ENCODE results near the gene PRDM9. TPM values are rescaled to one million over a fixed set of nuclear protein-coding genes. Genes with fewer than 3 reads are reported as not detected.

The PRDM9 gene
- total and polyA plus RNA-seq, 2 of the 8 experiments (the other 6 are each of a cell fraction or from before 2014, with no cell fraction given), result not detected

DNA sequence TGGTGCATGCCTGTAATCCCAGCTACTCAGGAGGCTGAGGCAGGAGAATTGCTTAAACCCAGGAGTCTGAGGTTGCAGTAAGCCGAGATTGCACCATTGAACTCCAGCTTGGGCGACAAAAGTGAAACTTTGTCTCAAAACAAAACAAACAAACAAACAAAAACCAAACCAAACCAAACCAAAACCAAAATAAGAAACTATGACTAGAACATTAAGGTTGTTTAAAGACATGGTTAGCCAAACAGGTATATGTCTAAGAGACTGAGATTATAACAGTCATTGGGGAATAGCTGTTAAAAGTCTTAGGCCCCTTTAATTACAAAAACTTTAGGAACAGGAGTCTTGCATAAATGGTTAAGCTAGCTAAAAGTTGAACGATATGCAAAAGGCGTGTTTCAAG lies 63.6 kb downstream of the PRDM9 start:
- no peaks in the 10 kb centered on the region for H3K36me3 ChIP-seq (ENCODE audit: control insufficient read depth in 2 of 4, insufficient read depth in 4 of 4, low read length in 3 of 4)
- H3K23ac ChIP-seq (ENCODE audit: insufficient read length), result no peak overlapping the region
- H2BK15ac ChIP-seq (ENCODE audit: low read length), result no peak overlapping the region
- FAIRE-seq, result no peak
- no peaks in the 10 kb centered on the region for H3K27me3 ChIP-seq (replicated peaks in 1 of 4; ENCODE audit: control insufficient read depth in 3 of 4, extremely low read depth in 1 of 4, insufficient read depth in 3 of 4, low read length in 3 of 4)
- no peak overlapping the region for H4K5ac ChIP-seq (ENCODE audit: insufficient read length, low read depth, low read length)
- CTCF ChIA-PET (ENCODE audit: partially characterized antibody), result interaction anchor here (1.0 kb wide), 1 partner anchor 104 kb away, joined by 3 read pairs; no protein-coding TSS in a partner anchor
- H3K4me1 ChIP-seq (replicated peaks in 1 of 4; ENCODE audit: control insufficient read depth in 3 of 4, insufficient read depth in 4 of 4, low read length in 3 of 4), result no peaks in the 10 kb centered on the region
- no peaks in the 10 kb centered on the region for H3K79me1 ChIP-seq (ENCODE audit: low read depth, low read length)
- H2BK120ac ChIP-seq (replicated peaks; ENCODE audit: low read depth, low read length), result no peak overlapping the region
- H3K23me2 ChIP-seq (ENCODE audit: low read depth, low read length), result no peaks in the 10 kb centered on the region; the same call in 1 of the 2 replicates
- H3K27ac ChIP-seq (ENCODE audit: low read depth, low read length), result no peak overlapping the region
- H4K20me1 ChIP-seq (replicated peaks in 1 of 2; ENCODE audit: control insufficient read depth in 1 of 2, insufficient read depth in 2 of 2, low read length in 2 of 2), result no peaks in the 10 kb centered on the region
- H3K56ac ChIP-seq (replicated peaks; ENCODE audit: insufficient read length, low read depth, low read length), result no peak overlapping the region
- H3K9me3 ChIP-seq (ENCODE audit: insufficient read depth in 2 of 2, low read depth in 1 of 2, low read length in 1 of 2), result no peaks in the 10 kb centered on the region
- no peak overlapping the region for H2BK12ac ChIP-seq (ENCODE audit: low read depth, low read length)
- 74% methylated on average over 4 of the region's 4 CpGs; no CpG with 5 or more reads in 1 of the 2 experiments for WGBS, 2 experiments (ENCODE audit: extremely low coverage in 1 of 2, insufficient coverage in 1 of 2, insufficient read length in 1 of 2, insufficient replicate concordance in 2 of 2, low coverage in 1 of 2, low lambda C conversion rate in 2 of 2, missing lambda C conversion rate in 1 of 2)
- DNase-seq (ENCODE audit: low read depth in 1 of 2, low spot score in 2 of 2), result no peak
- H2BK20ac ChIP-seq (ENCODE audit: low read length), result no peak overlapping the region
- no peak overlapping the region for H3K14ac ChIP-seq (ENCODE audit: insufficient read length)
- no peak overlapping the region for H3K4ac ChIP-seq (replicated peaks; ENCODE audit: insufficient read length, low read depth, low read length)
- no peaks in the 10 kb centered on the region for H3K79me2 ChIP-seq (ENCODE audit: control insufficient read depth in 1 of 2, insufficient read depth in 2 of 2, low read length in 2 of 2)
- H3K4me2 ChIP-seq (ENCODE audit: insufficient read depth in 1 of 2, low read depth in 2 of 2, low read length in 2 of 2), result no peak overlapping the region
- H3K18ac ChIP-seq (ENCODE audit: extremely low read depth, low read length), result no peak overlapping the region
- H3K4me3 ChIP-seq (ENCODE audit: extremely low read depth in 1 of 4, insufficient read depth in 2 of 4, low read depth in 3 of 4, low read length in 4 of 4), result no peak overlapping the region
- no peak overlapping the region for H3K9ac ChIP-seq (replicated peaks in 1 of 4; ENCODE audit: extremely low read depth in 1 of 4, low read depth in 3 of 4, low read length in 3 of 4)
- POLR2A ChIA-PET (ENCODE audit: partially characterized antibody), result no interaction called here
- no peak overlapping the region for H2BK5ac ChIP-seq (ENCODE audit: low read depth, low read length)
- no peak overlapping the region for H2AK5ac ChIP-seq (ENCODE audit: low read depth, low read length)
- no peak overlapping the region for H4K91ac ChIP-seq (replicated peaks; ENCODE audit: insufficient read length, low read length)
- no peak overlapping the region for H4K8ac ChIP-seq (ENCODE audit: extremely low read depth, insufficient read depth, low read length)
- H2AFZ ChIP-seq (ENCODE audit: low read length), result no peak overlapping the region
- no peak for TF ChIP-seq EP300 (IDR thresholded peaks at IDR 0.05; ENCODE audit: borderline replicate concordance in 1 of 2, low read depth in 2 of 2, low read length in 2 of 2)
- TF ChIP-seq SRF (IDR thresholded peaks at IDR 0.05; ENCODE audit: low read depth, low read length), result no peak
- no peak for TF ChIP-seq SAP30 (IDR thresholded peaks at IDR 0.05; ENCODE audit: insufficient read depth, insufficient replicate concordance, low read length)
- TF ChIP-seq SUZ12 (IDR thresholded peaks at IDR 0.05; ENCODE audit: low read length), result no peak
- TF ChIP-seq RFX5 (IDR thresholded peaks at IDR 0.05; ENCODE audit: borderline replicate concordance, low read depth, low read length), result no peak
- no peak for TF ChIP-seq KDM5A (IDR thresholded peaks at IDR 0.05; ENCODE audit: low read length)
- TF ChIP-seq, protein P1, sequence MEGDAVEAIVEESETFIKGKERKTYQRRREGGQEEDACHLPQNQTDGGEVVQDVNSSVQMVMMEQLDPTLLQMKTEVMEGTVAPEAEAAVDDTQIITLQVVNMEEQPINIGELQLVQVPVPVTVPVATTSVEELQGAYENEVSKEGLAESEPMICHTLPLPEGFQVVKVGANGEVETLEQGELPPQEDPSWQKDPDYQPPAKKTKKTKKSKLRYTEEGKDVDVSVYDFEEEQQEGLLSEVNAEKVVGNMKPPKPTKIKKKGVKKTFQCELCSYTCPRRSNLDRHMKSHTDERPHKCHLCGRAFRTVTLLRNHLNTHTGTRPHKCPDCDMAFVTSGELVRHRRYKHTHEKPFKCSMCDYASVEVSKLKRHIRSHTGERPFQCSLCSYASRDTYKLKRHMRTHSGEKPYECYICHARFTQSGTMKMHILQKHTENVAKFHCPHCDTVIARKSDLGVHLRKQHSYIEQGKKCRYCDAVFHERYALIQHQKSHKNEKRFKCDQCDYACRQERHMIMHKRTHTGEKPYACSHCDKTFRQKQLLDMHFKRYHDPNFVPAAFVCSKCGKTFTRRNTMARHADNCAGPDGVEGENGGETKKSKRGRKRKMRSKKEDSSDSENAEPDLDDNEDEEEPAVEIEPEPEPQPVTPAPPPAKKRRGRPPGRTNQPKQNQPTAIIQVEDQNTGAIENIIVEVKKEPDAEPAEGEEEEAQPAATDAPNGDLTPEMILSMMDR (IDR thresholded peaks at IDR 0.05; ENCODE audit: control extremely low read depth in 1 of 3, insufficient read depth in 1 of 3, low read depth in 1 of 3, low read length in 3 of 3), result no peak
- no peak for TF ChIP-seq TAF7 (optimal IDR thresholded peaks at IDR 0.05; ENCODE audit: borderline replicate concordance, low read depth, low read length)
- no peak for TF ChIP-seq FOSL1 (IDR thresholded peaks at IDR 0.05; ENCODE audit: insufficient read depth, low read depth, low read length)
- no peak for TF ChIP-seq BCL11A (IDR thresholded peaks at IDR 0.05; ENCODE audit: low read depth in 2 of 2, low read length in 2 of 2)

Data from H1 (cell line).